HEK293 (cell line): ENCODE results near the gene ZNF613.

Experiments used
- CTCF ChIP-seq: fragments of 450-650 bp; formaldehyde crosslinking; IDR thresholded peaks from 2 replicates; pipeline ENCODE4 v1.5.1; 2016; ENCODE audit warnings: missing biosample characterization, missing genetic modification characterization
- EGR2 ChIP-seq: fragments of 450-650 bp; formaldehyde crosslinking; IDR thresholded peaks from 2 replicates; pipeline ENCODE4 v1.5.1; 2016; ENCODE audit warnings: low read depth, missing biosample characterization, missing genetic modification characterization
- FEZF1 ChIP-seq: fragments of 450-650 bp; formaldehyde crosslinking; IDR thresholded peaks from 2 replicates; pipeline ENCODE4 v1.5.1; 2016; ENCODE audit warnings: missing biosample characterization, missing genetic modification characterization
- GFI1B ChIP-seq: fragments of 450-650 bp; formaldehyde crosslinking; IDR thresholded peaks from 2 replicates; pipeline ENCODE4 v1.5.1; 2016; ENCODE audit warnings: missing biosample characterization, missing genetic modification characterization
- GLIS2 ChIP-seq: fragments of 450-650 bp; formaldehyde crosslinking; IDR thresholded peaks from 2 replicates; pipeline ENCODE4 v1.5.1; 2016; ENCODE audit warnings: missing biosample characterization, missing genetic modification characterization
- HOXA7 ChIP-seq: sonication (generic); formaldehyde crosslinking; IDR thresholded peaks from 2 replicates; pipeline ENCODE4 v1.8.1; 2022; ENCODE audit warnings: missing genetic modification reagents, borderline replicate concordance
- IKZF3 ChIP-seq: fragments of 450-650 bp; IDR thresholded peaks from 2 replicates; pipeline ENCODE4 v1.5.0; 2018; ENCODE audit warnings: missing biosample characterization, mild to moderate bottlenecking, missing genetic modification characterization, moderate library complexity
- INSM2 ChIP-seq: fragments of 450-650 bp; formaldehyde crosslinking; IDR thresholded peaks from 2 replicates; pipeline ENCODE4 v1.5.1; 2016; ENCODE audit warnings: missing biosample characterization, missing genetic modification characterization
- KLF16 ChIP-seq: fragments of 450-650 bp; formaldehyde crosslinking; IDR thresholded peaks from 2 replicates; pipeline ENCODE4 v1.5.1; 2017; ENCODE audit warnings: missing biosample characterization, missing genetic modification characterization
- OSR2 ChIP-seq: fragments of 450-650 bp; formaldehyde crosslinking; IDR thresholded peaks from 2 replicates; pipeline ENCODE4 v1.5.1; 2016; ENCODE audit warnings: missing biosample characterization, missing genetic modification characterization
- OVOL3 ChIP-seq: fragments of 450-650 bp; formaldehyde crosslinking; IDR thresholded peaks from 2 replicates; pipeline ENCODE4 v1.5.1; 2016; ENCODE audit warnings: missing biosample characterization, missing genetic modification characterization
- TCF7L2 ChIP-seq: IDR thresholded peaks from 2 replicates; pipeline ENCODE4 v1.6.1; 2011; ENCODE audit warnings: low read depth, mild to moderate bottlenecking, inconsistent platforms, low read length, moderate library complexity, borderline replicate concordance
- ZBTB10 ChIP-seq: fragments of 450-650 bp; formaldehyde crosslinking; IDR thresholded peaks from 2 replicates; pipeline ENCODE4 v1.5.1; 2016; ENCODE audit warnings: missing biosample characterization, missing genetic modification characterization
- ZBTB17 ChIP-seq: fragments of 450-650 bp; formaldehyde crosslinking; IDR thresholded peaks from 2 replicates; pipeline ENCODE4 v1.5.1; 2016; ENCODE audit warnings: missing biosample characterization, missing genetic modification characterization
- ZBTB20 ChIP-seq: fragments of 450-650 bp; formaldehyde crosslinking; IDR thresholded peaks from 2 replicates; pipeline ENCODE4 v1.5.1; 2016; ENCODE audit warnings: missing biosample characterization, missing genetic modification characterization
- ZBTB8A ChIP-seq: fragments of 450-650 bp; formaldehyde crosslinking; IDR thresholded peaks from 2 replicates; pipeline ENCODE4 v1.5.1; 2016; ENCODE audit warnings: missing biosample characterization, missing genetic modification characterization
- ZNF140 ChIP-seq: fragments of 450-650 bp; formaldehyde crosslinking; IDR thresholded peaks from 2 replicates; pipeline ENCODE4 v1.5.1; 2016; ENCODE audit warnings: missing biosample characterization, missing genetic modification characterization
- ZNF175 ChIP-seq: fragments of 450-650 bp; formaldehyde crosslinking; IDR thresholded peaks from 2 replicates; pipeline ENCODE4 v1.5.1; 2016; ENCODE audit warnings: missing biosample characterization, missing genetic modification characterization
- ZNF2 ChIP-seq: fragments of 450-650 bp; formaldehyde crosslinking; IDR thresholded peaks from 2 replicates; pipeline ENCODE4 v1.5.1; 2016; ENCODE audit warnings: missing biosample characterization, missing genetic modification characterization
- ZNF274 ChIP-seq, 2 experiments: fragments of 200-500 bp in 1 of 2; fragments of 450-650 bp in 1 of 2; sonication (Bioruptor generic) in 1 of 2; formaldehyde crosslinking in 1 of 2; IDR thresholded peaks; 2 replicates each; pipeline versions ENCODE4 v1.5.1 to v1.6.1; 2014 to 2016; ENCODE audit warnings: borderline replicate concordance in 1 of 2, inconsistent platforms in 1 of 2, low read length in 1 of 2, missing biosample characterization in 1 of 2, missing genetic modification characterization in 1 of 2
- ZNF350 ChIP-seq: fragments of 450-650 bp; formaldehyde crosslinking; IDR thresholded peaks from 2 replicates; pipeline ENCODE4 v1.5.0; 2017; ENCODE audit warnings: missing biosample characterization, mild to moderate bottlenecking, missing genetic modification characterization
- ZNF394 ChIP-seq: fragments of 450-650 bp; formaldehyde crosslinking; IDR thresholded peaks from 2 replicates; pipeline ENCODE4 v1.5.1; 2016; ENCODE audit warnings: missing biosample characterization, missing genetic modification characterization, mild to moderate bottlenecking, moderate library complexity, borderline replicate concordance
- ZNF426 ChIP-seq: fragments of 450-650 bp; formaldehyde crosslinking; IDR thresholded peaks from 2 replicates; pipeline ENCODE4 v1.5.1; 2017; ENCODE audit warnings: missing biosample characterization, missing genetic modification characterization, mild to moderate bottlenecking, inconsistent platforms, moderate library complexity
- ZNF449 ChIP-seq: fragments of 450-650 bp; formaldehyde crosslinking; IDR thresholded peaks from 2 replicates; pipeline ENCODE4 v1.5.1; 2017; ENCODE audit warnings: missing biosample characterization, mild to moderate bottlenecking, missing genetic modification characterization, moderate library complexity
- ZNF488 ChIP-seq: fragments of 450-650 bp; formaldehyde crosslinking; IDR thresholded peaks from 2 replicates; pipeline ENCODE4 v1.5.1; 2016; ENCODE audit warnings: missing biosample characterization, missing genetic modification characterization
- ZNF561 ChIP-seq: fragments of 450-650 bp; IDR thresholded peaks from 2 replicates; pipeline ENCODE4 v1.5.1; 2018; ENCODE audit warnings: missing biosample characterization, missing genetic modification characterization, borderline replicate concordance
- ZNF596 ChIP-seq: fragments of 450-650 bp; IDR thresholded peaks from 2 replicates; pipeline ENCODE4 v1.5.0; 2018; ENCODE audit warnings: missing biosample characterization, mild to moderate bottlenecking, missing genetic modification characterization, moderate library complexity
- ZNF677 ChIP-seq: fragments of 450-650 bp; IDR thresholded peaks from 2 replicates; pipeline ENCODE4 v1.5.0; 2018; ENCODE audit warnings: missing biosample characterization, mild to moderate bottlenecking, missing genetic modification characterization, moderate library complexity
- ZNF704 ChIP-seq: fragments of 450-650 bp; formaldehyde crosslinking; IDR thresholded peaks from 2 replicates; pipeline ENCODE4 v1.5.1; 2016; ENCODE audit warnings: missing biosample characterization, missing genetic modification characterization
- ZNF785 ChIP-seq: fragments of 450-650 bp; formaldehyde crosslinking; IDR thresholded peaks from 2 replicates; pipeline ENCODE4 v1.5.1; 2016; ENCODE audit warnings: missing biosample characterization, missing genetic modification characterization

The ZNF613 gene

GRCh38 chr19:51887522-51888498, 39.5 kb upstream of the ZNF613 start, which contains the start of gene ZNF577 (continued):
- TF ChIP-seq ZNF350 (tag by site-specific recombination), result no peak
- no peak for TF ChIP-seq HOXA7 (CRISPR knock-in tag)
- TF ChIP-seq TCF7L2, result no peak
- no peak for TF ChIP-seq ZNF449 (tag by site-specific recombination)
- no peak for TF ChIP-seq ZBTB8A (tag by site-specific recombination)
- TF ChIP-seq CTCF (tag by site-specific recombination), result no peak
- TF ChIP-seq ZNF596 (tag by site-specific recombination), result no peak
- TF ChIP-seq ZNF426, result no peak
- 0 out of 2 replicates have a peak, but pooled peaks have one; percentile 19 for TF ChIP-seq FEZF1 (tag by site-specific recombination)
- TF ChIP-seq ZNF677, result no peak
- no peak for TF ChIP-seq ZNF274 (IDR thresholded peaks at IDR 0.05; ENCODE audit: low read length)
- no peak for TF ChIP-seq ZNF274 (tag by site-specific recombination; IDR thresholded peaks at IDR 0.05; ENCODE audit: borderline replicate concordance)
- TF ChIP-seq ZNF561 (tag by site-specific recombination), result no peak
- TF ChIP-seq KLF16 (tag by site-specific recombination), result no peak
- no peak for TF ChIP-seq ZNF140 (tag by site-specific recombination)
- peak; percentile 65 for TF ChIP-seq GLIS2
- no peak for TF ChIP-seq ZNF488
- no peak for TF ChIP-seq OSR2 (tag by site-specific recombination)
- TF ChIP-seq INSM2 (tag by site-specific recombination), result no peak
- TF ChIP-seq ZBTB10 (tag by site-specific recombination), result peak; percentile 75
- TF ChIP-seq OVOL3 (tag by site-specific recombination), result no peak
- no peak for TF ChIP-seq GFI1B
- no peak for TF ChIP-seq IKZF3 (tag by site-specific recombination)
- no peak for TF ChIP-seq ZNF394 (tag by site-specific recombination)
- no peak for TF ChIP-seq ZNF2 (tag by site-specific recombination)
- TF ChIP-seq ZNF175 (tag by site-specific recombination), result no peak
- TF ChIP-seq ZBTB20 (tag by site-specific recombination), result peak; percentile 94
- TF ChIP-seq ZBTB17, result peak; percentile 91
- TF ChIP-seq ZNF785, result 0 out of 2 replicates have a peak, but pooled peaks have one; percentile 45
- TF ChIP-seq ZNF704 (tag by site-specific recombination), result no peak
- TF ChIP-seq EGR2 (tag by site-specific recombination), result no peak
